NCI-H69 (cell line): ENCODE measurements around the gene TMEM255B.
A peak's percentile ranks its signal among the peaks of the same experiment; 100 is the strongest.

ENCODE experiments used
- DNase-seq: peaks from one replicate; lab custom pipeline; 2025; lab: John Stamatoyannopoulos, UW

The TMEM255B gene

GRCh38 chr13:113768018-113768905 is 9.2 kb downstream of the TMEM255B start:
- DNase-seq = no peak

- no peak for DNase-seq
Measured at GRCh38 chr13:113769106-113769505, 10.1 kb downstream of the TMEM255B start.

- DNase-seq = no peak
Measured at GRCh38 chr13:113769881-113770280, 10.9 kb downstream of the TMEM255B start.

GRCh38 chr13:113770441-113770840 is 11.4 kb downstream of the TMEM255B start:
- DNase-seq = no peak

GRCh38 chr13:113770937-113771336 is 11.9 kb downstream of the TMEM255B start:
- no peak for DNase-seq

GRCh38 chr13:113771709-113772331 is 12.8 kb downstream of the TMEM255B start:
- no peak for DNase-seq

GRCh38 chr13:113774177-113775107 is 15.4 kb downstream of the TMEM255B start:
- peak; percentile 13 for DNase-seq

GRCh38 chr13:113775451-113776145 is 16.6 kb downstream of the TMEM255B start:
- DNase-seq = no peak

- DNase-seq = peak; percentile 68
Measured at GRCh38 chr13:113776231-113777125, 17.5 kb downstream of the TMEM255B start.

GRCh38 chr13:113777311-113778260 is 18.6 kb downstream of the TMEM255B start:
- DNase-seq = no peak

GRCh38 chr13:113781571-113781970 is 22.5 kb downstream of the TMEM255B start:
- no peak for DNase-seq

- no peak for DNase-seq
Measured at GRCh38 chr13:113782472-113782871, 23.4 kb downstream of the TMEM255B start.

- no peak for DNase-seq
Measured at GRCh38 chr13:113783200-113783881, 24.3 kb downstream of the TMEM255B start.

- no peak for DNase-seq
Measured at GRCh38 chr13:113783966-113784644, 25.1 kb downstream of the TMEM255B start.

GRCh38 chr13:113784645-113785024 is 25.6 kb downstream of the TMEM255B start:
- DNase-seq = no peak

- peak; percentile 44 for DNase-seq
Measured at GRCh38 chr13:113785051-113786010, 26.3 kb downstream of the TMEM255B start.

GRCh38 chr13:113786262-113786841 is 27.3 kb downstream of the TMEM255B start:
- DNase-seq = no peak
